ENCODE data around the gene CFAP46.

Gene CFAP46

DNA sequence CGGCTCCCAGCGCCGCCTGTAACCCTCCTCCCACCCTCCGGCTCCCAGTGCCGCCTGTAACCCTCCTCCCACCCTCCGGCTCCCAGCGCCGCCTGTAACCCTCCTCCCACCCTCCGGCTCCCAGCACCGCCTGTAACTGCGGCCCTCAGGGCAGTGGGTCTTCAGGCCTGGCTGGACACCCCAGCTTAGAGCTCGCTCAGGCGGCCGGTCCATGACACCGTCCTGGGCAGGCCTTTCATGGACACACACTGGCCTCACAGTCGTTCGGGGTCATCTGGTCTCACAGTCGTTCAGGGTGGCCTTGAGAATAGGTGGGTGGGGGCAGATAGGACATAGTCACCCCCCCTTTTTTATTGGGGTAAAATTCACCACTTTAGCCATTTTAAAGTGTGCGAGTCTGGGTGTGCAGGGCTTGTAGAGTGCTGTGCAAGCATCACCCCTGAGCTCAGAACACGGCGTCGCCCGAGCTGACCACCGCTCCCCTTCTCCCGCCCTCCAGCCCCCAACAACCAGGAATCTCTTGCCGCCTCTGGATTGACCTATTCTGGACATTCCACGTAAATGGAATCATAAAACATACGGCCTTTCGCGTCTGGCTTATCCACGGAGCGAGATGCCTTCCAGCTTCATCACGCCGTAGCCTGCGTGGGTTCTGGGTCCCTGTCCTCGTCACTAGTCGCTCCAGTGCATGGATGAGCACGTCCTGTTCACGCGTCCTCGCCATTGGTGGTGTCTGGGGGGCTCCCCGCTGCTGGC is 41.1 kb upstream of the CFAP46 start:
- no peak for DNase-seq
- no peaks in the 10 kb centered on the region for H3K4me1 Mint-ChIP-seq (ENCODE audit: low read depth)
- no peaks in the 10 kb centered on the region for H3K9me3 Mint-ChIP-seq
- peaks cover 3% of the 10 kb centered on the region for H3K27me3 Mint-ChIP-seq
- H3K27ac Mint-ChIP-seq = no peak overlapping the region
- no peaks in the 10 kb centered on the region for H3K36me3 Mint-ChIP-seq (ENCODE audit: low read depth)
- H3K4me3 Mint-ChIP-seq = no peak overlapping the region

DNA sequence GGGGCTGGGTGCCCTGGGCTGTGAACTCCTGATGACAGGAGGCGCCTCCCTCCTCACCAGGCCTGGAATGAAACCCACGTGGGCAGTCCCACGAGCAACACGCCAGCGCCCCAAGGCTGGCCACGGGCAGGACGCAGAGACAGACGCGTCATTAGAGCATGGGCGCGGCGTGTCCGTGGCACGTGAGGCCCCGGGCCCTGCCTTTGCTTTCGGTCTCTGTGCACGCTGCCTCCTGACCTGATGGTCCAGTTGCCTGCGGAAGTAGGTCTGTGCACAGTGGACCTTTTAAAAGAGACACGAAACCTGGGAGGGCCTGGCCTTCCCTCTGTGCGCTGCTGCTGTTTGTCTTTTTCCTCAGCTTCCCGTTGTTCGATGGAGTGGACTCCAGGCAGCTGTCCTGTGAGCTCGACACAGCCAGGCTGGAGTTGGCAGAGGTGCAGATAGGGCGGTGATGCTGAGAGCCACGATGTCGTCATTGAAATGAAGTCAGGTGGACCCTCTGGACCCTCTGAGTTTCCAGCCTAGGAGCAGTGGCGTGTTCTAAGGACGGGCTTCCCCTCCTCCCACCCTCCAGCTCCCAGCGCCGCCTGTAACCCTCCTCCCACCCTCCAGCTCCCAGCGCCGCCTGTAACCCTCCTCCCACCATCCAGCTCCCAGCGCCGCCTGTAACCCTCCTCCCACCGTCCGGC is 40.1 kb upstream of the CFAP46 start:
- Mint-ChIP-seq H3K9me3 (no peaks in the 10 kb centered on the region), H3K36me3 (ENCODE audit: low read depth) (no peaks in the 10 kb centered on the region), H3K4me3 (no peak overlapping the region), H3K4me1 (ENCODE audit: low read depth) (no peaks in the 10 kb centered on the region), H3K27ac (no peak overlapping the region), H3K27me3 (peaks cover 3% of the 10 kb centered on the region)
- DNase-seq = no peak

DNA sequence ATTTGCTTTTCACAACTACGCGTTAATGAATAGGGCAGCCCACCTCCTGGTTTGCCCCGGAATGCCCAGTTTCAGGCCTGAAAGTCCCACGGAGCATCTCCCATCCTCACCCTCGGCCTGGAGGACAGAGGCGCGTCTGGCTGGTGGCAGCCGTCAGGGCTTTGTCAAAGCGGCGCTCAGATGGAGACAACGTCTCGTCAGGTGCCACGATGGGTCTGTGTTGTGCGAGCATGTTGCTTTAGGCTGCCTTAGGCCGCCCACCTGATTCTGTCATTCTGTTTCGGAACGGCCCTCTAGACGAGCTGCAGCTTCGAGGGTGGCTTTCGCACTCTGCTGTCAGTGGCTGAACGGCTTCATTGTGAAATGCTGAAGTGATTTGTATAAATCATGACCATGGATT is 39.4 kb upstream of the CFAP46 start:
- H3K4me1 Mint-ChIP-seq (ENCODE audit: low read depth) = no peaks in the 10 kb centered on the region
- no peak overlapping the region for H3K27ac Mint-ChIP-seq
- no peak overlapping the region for H3K4me3 Mint-ChIP-seq

DNA sequence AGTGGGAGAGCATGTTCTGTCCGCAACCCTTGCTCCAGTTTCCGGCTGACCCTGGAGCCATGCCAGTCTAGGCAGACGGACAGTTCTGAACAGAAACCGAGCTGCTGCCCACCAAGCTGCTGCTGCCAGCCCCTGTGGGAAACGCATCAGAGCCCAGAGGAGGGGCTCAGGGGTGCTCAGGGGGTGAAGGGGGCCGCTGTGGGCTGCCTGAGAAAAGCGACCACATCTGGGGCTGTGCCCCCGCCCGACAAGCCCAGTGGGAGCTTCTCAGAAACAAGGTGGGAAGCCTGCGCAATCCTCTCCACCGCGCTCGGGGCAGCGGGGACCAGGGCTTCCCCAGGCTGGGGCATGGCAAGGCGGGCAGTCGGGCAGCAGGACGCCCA is 38.8 kb upstream of the CFAP46 start:
- H3K36me3 Mint-ChIP-seq (ENCODE audit: low read depth) = no peaks in the 10 kb centered on the region
- no peak overlapping the region for H3K4me3 Mint-ChIP-seq
- peaks cover 7% of the 10 kb centered on the region for H3K27me3 Mint-ChIP-seq
- no peaks in the 10 kb centered on the region for H3K4me1 Mint-ChIP-seq (ENCODE audit: low read depth)
- no peak for DNase-seq
- no peaks in the 10 kb centered on the region for H3K9me3 Mint-ChIP-seq
- no peak overlapping the region for H3K27ac Mint-ChIP-seq

More for the DNA sequence above, 39.4 kb upstream of the CFAP46 start:
- H3K27me3 Mint-ChIP-seq = peaks cover 4% of the 10 kb centered on the region
- no peak for DNase-seq
- H3K9me3 Mint-ChIP-seq = no peaks in the 10 kb centered on the region
- H3K36me3 Mint-ChIP-seq (ENCODE audit: low read depth) = no peaks in the 10 kb centered on the region

DNA sequence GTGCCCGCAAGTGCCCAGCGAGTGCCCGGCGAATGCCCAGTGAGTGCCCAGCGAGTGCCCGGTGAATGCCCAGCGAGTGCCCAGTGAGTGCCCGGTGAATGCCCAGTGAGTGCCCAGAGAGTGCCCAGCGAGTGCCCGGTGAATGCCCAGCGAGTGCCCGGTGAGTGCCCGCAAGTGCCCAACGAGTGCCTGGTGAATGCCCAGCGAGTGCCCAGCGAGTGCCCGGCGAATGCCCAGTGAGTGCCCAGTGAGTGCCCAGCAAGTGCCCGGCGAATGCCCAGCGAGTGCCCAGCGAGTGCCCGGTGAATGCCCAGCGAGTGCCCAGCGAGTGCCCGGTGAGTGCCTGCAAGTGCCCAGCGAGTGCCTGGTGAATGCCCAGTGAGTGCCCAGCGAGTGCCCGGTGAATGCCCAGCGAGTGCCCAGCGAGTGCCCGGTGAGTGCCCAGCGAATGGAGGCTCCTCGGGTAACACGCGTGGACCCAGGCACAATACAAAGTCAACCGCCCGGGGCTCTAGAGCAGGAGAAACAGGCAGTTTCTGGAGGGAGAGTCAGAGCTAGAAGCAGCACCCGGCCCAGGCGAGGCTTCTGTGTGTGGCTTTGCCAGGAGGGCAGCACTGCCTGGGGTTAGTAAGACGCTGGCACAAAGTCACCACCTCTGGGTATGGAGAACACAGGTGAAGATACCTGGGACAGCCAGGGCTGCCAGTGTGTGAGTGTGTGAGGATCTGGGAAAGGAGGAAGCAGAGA is 38.2 kb upstream of the CFAP46 start:
- Mint-ChIP-seq H3K4me3 (no peak overlapping the region), H3K36me3 (ENCODE audit: low read depth) (no peaks in the 10 kb centered on the region), H3K4me1 (ENCODE audit: low read depth) (no peaks in the 10 kb centered on the region), H3K27me3 (peaks cover 12% of the 10 kb centered on the region), H3K9me3 (no peaks in the 10 kb centered on the region), H3K27ac (no peak overlapping the region)
- DNase-seq = no peak

DNA sequence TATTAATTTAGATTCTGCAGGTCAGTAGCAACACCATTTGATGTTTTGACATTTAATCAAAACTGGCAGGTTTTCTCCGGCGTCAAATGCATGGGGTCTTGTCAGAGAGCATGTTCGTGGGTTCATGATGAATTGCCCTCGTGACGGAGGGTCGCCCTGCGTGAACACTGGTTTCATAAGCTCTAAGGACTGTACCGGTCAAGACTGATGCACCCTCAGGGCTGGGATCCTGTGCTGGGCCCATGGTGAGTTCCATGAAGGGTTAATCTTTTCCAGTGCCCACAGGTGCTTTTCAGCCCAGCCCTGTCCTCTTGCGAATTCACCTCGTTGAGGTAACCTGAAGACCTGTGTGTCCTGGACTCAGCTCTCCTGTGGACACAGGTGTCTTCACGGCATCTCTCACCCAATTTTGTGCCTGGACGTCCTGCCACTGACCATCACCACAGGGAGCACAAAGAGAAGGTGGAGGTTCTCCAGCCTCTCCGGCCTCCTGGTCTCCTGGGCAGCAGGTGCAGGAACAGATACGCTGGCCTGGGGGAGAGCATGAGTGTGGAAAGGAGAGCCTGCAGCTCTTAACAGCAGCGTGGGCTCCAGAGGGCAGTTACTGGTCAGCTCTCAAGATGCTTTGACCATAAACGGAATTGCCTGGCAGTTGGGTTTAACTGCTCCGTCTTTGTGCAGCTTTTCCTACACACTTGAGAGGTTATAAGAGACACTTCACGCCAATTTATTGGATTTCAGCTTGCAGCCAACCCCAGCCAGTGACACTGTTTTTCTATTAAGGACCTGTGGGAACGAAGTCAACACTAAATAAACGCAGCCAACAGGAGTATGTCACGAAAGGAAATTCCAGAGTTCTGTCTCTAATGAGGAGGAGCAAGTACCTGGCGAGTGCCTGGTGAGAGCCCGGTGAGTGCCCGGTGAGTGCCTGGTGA is 37.4 kb upstream of the CFAP46 start:
- H3K36me3 Mint-ChIP-seq (ENCODE audit: low read depth) = no peaks in the 10 kb centered on the region
- peaks cover 20% of the 10 kb centered on the region for H3K27me3 Mint-ChIP-seq
- DNase-seq = no peak

DNA sequence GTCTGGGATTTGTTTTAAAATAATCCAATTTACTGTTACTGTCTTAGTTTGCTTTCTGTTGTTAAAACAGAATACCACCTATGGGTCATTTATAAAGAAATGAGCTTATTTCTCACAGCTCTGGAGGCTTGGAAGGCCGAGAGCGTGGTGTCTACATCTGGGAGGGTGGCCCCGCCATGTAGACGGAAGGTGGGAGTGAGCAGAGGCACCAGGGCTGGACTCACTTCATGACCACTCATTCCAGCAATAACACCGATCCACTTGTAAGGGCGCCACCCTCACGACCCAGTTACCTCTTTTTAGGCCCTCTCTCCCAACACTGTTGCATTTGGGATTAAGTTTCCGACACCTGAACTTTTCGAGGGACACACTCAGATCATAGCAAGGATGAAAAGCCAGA is 36.2 kb upstream of the CFAP46 start:
- Mint-ChIP-seq H3K4me1 (ENCODE audit: low read depth) (no peaks in the 10 kb centered on the region), H3K4me3 (no peak overlapping the region), H3K9me3 (no peaks in the 10 kb centered on the region), H3K27me3 (peaks cover 24% of the 10 kb centered on the region), H3K27ac (no peak overlapping the region), H3K36me3 (ENCODE audit: low read depth) (no peaks in the 10 kb centered on the region)
- DNase-seq = no peak

More for the DNA sequence above, 37.4 kb upstream of the CFAP46 start:
- Mint-ChIP-seq H3K4me1 (ENCODE audit: low read depth) (no peaks in the 10 kb centered on the region), H3K27ac (no peak overlapping the region), H3K9me3 (no peaks in the 10 kb centered on the region), H3K4me3 (no peak overlapping the region)

DNA sequence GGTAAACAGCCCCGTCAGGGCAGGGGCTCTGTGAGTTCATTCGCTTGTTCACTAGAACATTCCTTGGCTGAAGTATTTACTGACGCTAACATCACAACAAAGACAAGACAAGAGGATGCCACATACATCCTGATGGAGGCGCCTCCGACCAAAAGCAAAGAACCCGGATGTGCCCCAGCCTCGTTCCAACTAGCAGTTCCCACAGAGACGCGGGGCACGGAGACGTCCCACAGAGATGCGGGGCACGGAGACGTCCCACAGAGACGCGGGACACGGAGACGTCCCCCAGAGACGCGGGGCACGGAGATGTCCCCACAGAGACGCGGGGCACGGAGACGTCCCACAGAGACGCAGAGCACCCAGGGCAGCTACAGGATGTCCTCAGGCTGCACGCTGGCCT is 35.4 kb upstream of the CFAP46 start:
- Mint-ChIP-seq H3K36me3 (ENCODE audit: low read depth) (no peaks in the 10 kb centered on the region), H3K4me3 (no peak overlapping the region), H3K27me3 (peaks cover 26% of the 10 kb centered on the region), H3K9me3 (no peaks in the 10 kb centered on the region), H3K27ac (no peak overlapping the region), H3K4me1 (ENCODE audit: low read depth) (no peaks in the 10 kb centered on the region)
- no peak for DNase-seq

DNA sequence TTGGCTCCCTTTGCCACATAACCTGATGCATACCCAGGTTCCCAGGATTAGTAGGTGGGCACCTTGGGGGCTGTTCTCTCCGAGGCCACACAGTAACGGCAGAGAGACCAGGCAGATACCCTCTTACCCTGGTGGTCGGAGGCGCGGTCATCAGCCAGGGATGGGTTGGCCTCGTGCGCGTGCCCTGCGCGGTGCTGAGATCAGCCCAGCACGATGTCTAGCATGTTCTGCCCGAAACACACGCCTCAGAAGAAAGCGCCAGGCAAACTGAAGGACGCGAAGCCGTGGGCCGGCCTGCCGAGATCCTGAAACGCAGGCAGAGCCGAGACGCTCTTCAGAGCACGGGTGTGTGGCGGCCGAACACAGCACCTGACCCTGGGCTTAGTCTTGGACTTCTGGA is 34.7 kb upstream of the CFAP46 start:
- no peak overlapping the region for H3K27ac Mint-ChIP-seq
- H3K27me3 Mint-ChIP-seq = peaks cover 33% of the 10 kb centered on the region
- H3K4me3 Mint-ChIP-seq = no peak overlapping the region
- H3K36me3 Mint-ChIP-seq (ENCODE audit: low read depth) = no peaks in the 10 kb centered on the region
- no peak for DNase-seq
- H3K4me1 Mint-ChIP-seq (ENCODE audit: low read depth) = no peaks in the 10 kb centered on the region
- no peaks in the 10 kb centered on the region for H3K9me3 Mint-ChIP-seq

DNA sequence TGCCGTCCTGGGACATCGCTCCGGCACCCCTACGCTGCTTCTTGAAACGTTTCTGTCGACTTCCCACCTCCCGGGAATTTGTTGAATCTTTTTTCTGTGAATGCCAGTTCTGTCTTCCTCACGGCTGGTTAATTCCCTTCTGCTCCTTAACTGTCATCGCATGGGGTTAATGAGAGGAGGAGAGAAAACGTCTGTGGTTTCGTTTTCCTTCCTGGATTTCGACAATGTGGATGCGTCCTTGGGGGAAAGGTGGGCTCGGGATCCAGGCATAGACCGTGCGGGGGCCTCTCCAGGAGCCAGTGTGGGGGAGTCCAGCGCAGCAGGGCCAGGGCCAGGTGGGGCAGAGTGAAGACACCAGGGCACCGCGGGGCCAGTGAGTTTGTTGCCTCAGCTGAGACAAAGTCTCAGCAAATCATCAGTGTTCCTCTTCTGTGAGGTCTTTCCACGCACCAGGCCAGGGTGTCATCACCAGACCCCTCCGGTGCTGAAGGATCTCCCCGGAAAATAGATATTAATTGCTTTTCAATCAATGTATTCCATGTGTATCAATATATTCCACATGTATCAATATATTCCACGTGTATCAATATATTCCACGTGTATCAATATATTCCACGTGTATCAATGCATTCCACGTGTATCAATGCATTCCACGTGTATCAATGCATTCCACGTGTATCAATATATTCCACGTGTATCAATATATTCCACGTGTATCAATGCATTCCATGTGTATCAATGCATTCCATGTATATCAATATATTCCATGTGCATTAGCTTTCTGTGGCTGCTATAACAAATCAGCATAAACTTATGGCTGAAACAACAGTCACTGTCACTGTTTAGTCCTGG is 33.7 kb upstream of the CFAP46 start:
- Mint-ChIP-seq H3K27me3 (peaks cover 42% of the 10 kb centered on the region), H3K27ac (no peak overlapping the region), H3K36me3 (ENCODE audit: low read depth) (no peaks in the 10 kb centered on the region), H3K4me3 (no peak overlapping the region), H3K9me3 (no peaks in the 10 kb centered on the region), H3K4me1 (ENCODE audit: low read depth) (no peaks in the 10 kb centered on the region)
- no peak for DNase-seq

DNA sequence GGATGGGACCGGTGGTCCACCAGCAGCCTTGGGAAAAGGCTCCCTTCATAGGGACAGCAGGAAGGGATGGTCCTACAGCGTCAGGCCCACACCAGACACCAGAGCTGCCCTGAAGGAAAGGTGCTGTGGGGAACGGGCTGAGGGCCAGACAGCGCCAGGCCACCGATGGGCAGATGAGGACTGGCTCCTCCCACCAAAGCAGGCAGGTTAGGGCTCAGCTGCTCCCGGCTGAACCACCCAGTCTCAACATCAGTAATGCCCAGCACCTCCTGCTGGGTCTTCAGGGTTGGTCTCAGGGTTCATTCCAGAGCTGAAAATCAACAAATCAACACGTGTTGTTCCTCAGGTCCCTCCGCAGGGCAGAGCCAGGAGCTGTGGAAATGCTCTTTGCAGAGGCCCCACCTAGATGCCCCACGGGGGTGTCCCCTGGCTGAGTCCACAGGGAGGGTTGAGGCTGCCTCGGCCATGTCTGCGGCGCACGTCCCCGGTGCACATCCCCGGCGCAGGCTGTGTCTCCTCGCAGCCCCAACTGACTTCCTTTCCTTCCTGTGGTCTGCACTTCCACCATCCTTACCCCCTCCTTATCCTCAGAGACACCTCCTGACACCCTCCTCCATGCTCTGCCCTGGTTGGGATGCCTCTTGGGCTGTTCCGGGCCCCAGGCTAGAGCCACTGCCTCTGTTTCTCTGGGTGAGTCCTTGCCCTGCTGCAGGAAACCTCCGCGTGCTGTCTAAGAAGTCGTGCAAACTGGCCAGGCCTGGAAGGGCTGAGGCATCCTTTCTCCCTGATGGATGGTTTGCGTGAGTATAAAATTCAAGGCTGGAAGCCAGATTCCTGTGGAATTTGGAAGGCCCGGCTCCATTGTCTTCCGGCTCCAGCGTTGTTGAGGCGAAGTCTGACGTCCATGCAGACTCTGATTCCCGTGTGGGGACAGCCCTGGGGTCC is 32.8 kb upstream of the CFAP46 start:
- Mint-ChIP-seq H3K9me3 (no peaks in the 10 kb centered on the region), H3K27me3 (peaks cover 43% of the 10 kb centered on the region), H3K36me3 (ENCODE audit: low read depth) (no peaks in the 10 kb centered on the region), H3K27ac (no peak overlapping the region), H3K4me1 (ENCODE audit: low read depth) (no peaks in the 10 kb centered on the region), H3K4me3 (no peak overlapping the region)
- no peak for DNase-seq

DNA sequence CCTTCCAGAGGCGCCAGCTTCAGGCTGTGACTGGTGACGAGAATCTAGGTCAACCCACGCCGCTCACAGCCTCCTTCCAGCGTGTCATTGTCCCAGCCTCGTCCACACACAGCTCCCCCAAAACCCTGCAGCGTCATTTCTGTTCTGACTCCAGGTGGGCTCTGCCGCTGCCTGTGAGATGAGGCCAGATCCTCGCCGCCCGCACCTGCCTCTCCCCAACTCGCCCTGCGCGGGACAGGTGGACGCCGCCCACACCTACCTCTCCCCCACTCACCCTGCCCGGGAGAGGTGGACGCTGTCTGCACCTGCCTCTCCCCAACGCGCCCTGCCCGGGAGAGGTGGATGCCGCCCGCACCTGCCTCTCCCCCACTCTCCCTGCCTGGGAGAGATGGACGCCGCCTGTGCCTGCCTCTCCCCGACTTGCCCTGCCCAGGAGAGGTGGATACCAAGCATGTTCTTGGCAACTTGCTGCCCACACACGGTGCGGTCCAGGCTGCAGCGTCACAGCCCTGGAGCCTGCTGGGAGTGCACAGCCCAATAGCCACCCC is 32.0 kb upstream of the CFAP46 start:
- H3K4me1 Mint-ChIP-seq (ENCODE audit: low read depth) = no peaks in the 10 kb centered on the region
- no peak overlapping the region for H3K27ac Mint-ChIP-seq
- no peaks in the 10 kb centered on the region for H3K9me3 Mint-ChIP-seq
- H3K4me3 Mint-ChIP-seq = no peak overlapping the region
- DNase-seq = no peak
- H3K27me3 Mint-ChIP-seq = peaks cover 43% of the 10 kb centered on the region
- H3K36me3 Mint-ChIP-seq (ENCODE audit: low read depth) = no peaks in the 10 kb centered on the region

All from activated T-cell treated with anti-CD3 and anti-CD28 coated beads, Interleukin-2, amount 50 U/mL, for 24 hours (primary cell).